Right renal pelvis (tissue), 4 donors: ENCODE measurements around the gene EHBP1L1. TPM values are rescaled to one million over a fixed set of nuclear protein-coding genes. Genes with fewer than 3 reads are reported as not detected.

Source experiments
- DNase-seq, 4 donors: peaks; one replicate each; pipeline ENCODE4 v3.0.0-alpha.2; 2013; ENCODE audit warnings: low read depth in 4 of 4, low spot score in 3 of 4, missing footprints in 1 of 4
- polyA plus RNA-seq, 4 donors: library from polyadenylated mRNA; unstranded; fragments of 120-200 nt; gene quantifications; one replicate each; pipeline ENCODE4 v1.2.1, GENCODE V29; 2013; ENCODE audit not compliant: insufficient read length in 4 of 4

The EHBP1L1 gene
- polyA plus RNA-seq, result 10 to 100 TPM; 11.5 to 14.2 (median 12.8) TPM

- DNase-seq, result no peak
Measured at GRCh38 chr11:65575568-65576231, at the start of gene EHBP1L1. TSS of gene EHBP1L1 (plus strand) at chr11:65576053. CDS start at chr11:65576303, 250 bp downstream.

GRCh38 chr11:65526744-65527143, 49.1 kb upstream of the EHBP1L1 start:
- no peak for DNase-seq

GRCh38 chr11:65528819-65529350, 47.0 kb upstream of the EHBP1L1 start:
- DNase-seq, result no peak

- no peak for DNase-seq
Measured at GRCh38 chr11:65529475-65530156, 46.2 kb upstream of the EHBP1L1 start.

- DNase-seq, result no peak
Measured at GRCh38 chr11:65530157-65530496, 45.7 kb upstream of the EHBP1L1 start.

- DNase-seq, result no peak
Measured at GRCh38 chr11:65532388-65533064, 43.3 kb upstream of the EHBP1L1 start.

- DNase-seq, result no peak
Measured at GRCh38 chr11:65535102-65535501, 40.8 kb upstream of the EHBP1L1 start.

- DNase-seq, result no peak
Measured at GRCh38 chr11:65536412-65537295, 39.2 kb upstream of the EHBP1L1 start.

- no peak for DNase-seq
Measured at GRCh38 chr11:65537296-65537597, 38.6 kb upstream of the EHBP1L1 start.

- DNase-seq, result no peak
Measured at GRCh38 chr11:65537620-65538231, 38.1 kb upstream of the EHBP1L1 start.

GRCh38 chr11:65538232-65538914, 37.5 kb upstream of the EHBP1L1 start:
- DNase-seq, result no peak

GRCh38 chr11:65538915-65539743, 36.7 kb upstream of the EHBP1L1 start:
- no peak for DNase-seq

GRCh38 chr11:65539744-65540289, 36.0 kb upstream of the EHBP1L1 start:
- DNase-seq, result no peak

GRCh38 chr11:65540290-65541092, 35.4 kb upstream of the EHBP1L1 start:
- peak in 2 of 4 donors; percentile 64 to 70 for DNase-seq

- DNase-seq, result no peak
Measured at GRCh38 chr11:65541093-65541982, 34.5 kb upstream of the EHBP1L1 start.

- DNase-seq, result no peak
Measured at GRCh38 chr11:65542738-65543390, 33.0 kb upstream of the EHBP1L1 start.
